ENCODE results near the gene ITFG1.

The ITFG1 gene

GRCh38 chr16:47304563-47304962 is 156.3 kb downstream of the ITFG1 start:
- no peak for DNase-seq (ENCODE audit: low spot score)
- TF ChIP-seq CTCF (IDR thresholded peaks at IDR 0.05; ENCODE audit: borderline replicate concordance, control extremely low read depth, extremely low read depth, insufficient read depth, missing control alignments) = no peak
- in situ Hi-C loops (cut with MboI; ENCODE audit: low sequenced_read_pairs, unreplicated experiment) = no loop called here

DNA sequence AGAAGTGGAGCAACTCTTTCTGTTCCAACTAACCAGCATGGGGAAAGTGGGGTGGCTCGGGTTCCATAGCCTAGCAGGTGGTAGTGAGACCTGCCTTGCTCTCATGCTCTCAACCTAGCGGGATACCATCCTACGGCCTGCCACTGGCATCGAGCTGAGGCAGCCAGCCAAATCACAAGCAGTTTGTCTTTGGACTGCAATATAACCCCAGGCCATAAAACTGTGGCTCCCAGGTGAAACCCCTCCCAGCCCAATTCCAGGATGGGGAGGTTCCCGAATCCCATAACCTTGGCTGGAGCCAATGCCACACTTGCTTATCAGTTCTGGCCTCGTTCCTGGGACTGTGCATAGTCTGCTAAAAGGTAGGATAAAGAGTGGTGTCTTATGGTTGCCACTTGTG is 161.3 kb downstream of the ITFG1 start:
- in situ Hi-C loops (cut with MboI; ENCODE audit: low sequenced_read_pairs, unreplicated experiment) = no loop called here
- TF ChIP-seq CTCF (IDR thresholded peaks at IDR 0.05; ENCODE audit: borderline replicate concordance, control extremely low read depth, extremely low read depth, insufficient read depth, missing control alignments) = no peak
- no peak for DNase-seq (ENCODE audit: low spot score)

DNA sequence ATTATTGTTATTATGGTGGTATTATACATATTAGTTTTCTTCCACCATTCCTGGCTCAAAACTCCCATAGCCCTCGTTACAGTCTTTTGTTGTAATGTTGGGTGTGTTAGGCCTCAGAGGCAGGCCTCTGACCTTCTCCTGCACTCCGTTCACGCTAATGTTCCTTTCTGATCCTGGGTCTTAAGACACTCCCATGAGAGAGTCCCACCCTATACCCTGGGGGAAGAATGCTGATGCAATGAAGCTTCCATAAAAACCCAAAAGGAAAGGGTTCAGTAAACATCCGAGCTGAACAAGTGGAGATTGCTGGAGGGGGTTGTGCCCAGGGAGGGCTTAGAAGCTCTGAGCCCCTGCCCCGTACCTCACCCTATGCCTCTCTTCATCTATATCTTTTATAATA is 175.9 kb downstream of the ITFG1 start:
- TF ChIP-seq CTCF (IDR thresholded peaks at IDR 0.05; ENCODE audit: borderline replicate concordance, control extremely low read depth, extremely low read depth, insufficient read depth, missing control alignments) = no peak
- no peak for DNase-seq (ENCODE audit: low spot score)
- in situ Hi-C loops (cut with MboI; ENCODE audit: low sequenced_read_pairs, unreplicated experiment) = no loop called here

GRCh38 chr16:47278306-47278970 is 182.4 kb downstream of the ITFG1 start:
- no peak for DNase-seq (ENCODE audit: low spot score)
- in situ Hi-C loops (cut with MboI; ENCODE audit: low sequenced_read_pairs, unreplicated experiment) = no loop called here
- TF ChIP-seq CTCF (IDR thresholded peaks at IDR 0.05; ENCODE audit: borderline replicate concordance, control extremely low read depth, extremely low read depth, insufficient read depth, missing control alignments) = no peak

GRCh38 chr16:47276522-47276921 is 184.3 kb downstream of the ITFG1 start:
- no peak for DNase-seq (ENCODE audit: low spot score)
- no peak for TF ChIP-seq CTCF (IDR thresholded peaks at IDR 0.05; ENCODE audit: borderline replicate concordance, control extremely low read depth, extremely low read depth, insufficient read depth, missing control alignments)
- in situ Hi-C loops (cut with MboI; ENCODE audit: low sequenced_read_pairs, unreplicated experiment) = no loop called here

GRCh38 chr16:47262938-47263337 is 197.9 kb downstream of the ITFG1 start:
- no peak for DNase-seq (ENCODE audit: low spot score)
- in situ Hi-C loops (cut with MboI; ENCODE audit: low sequenced_read_pairs, unreplicated experiment) = no loop called here
- no peak for TF ChIP-seq CTCF (IDR thresholded peaks at IDR 0.05; ENCODE audit: borderline replicate concordance, control extremely low read depth, extremely low read depth, insufficient read depth, missing control alignments)

All from GM13976 (cell line).